DMS114 treated with DMSO at 0.1 percent for 48 hours (cell line): ENCODE measurements around the gene RBBP4.
A peak's percentile ranks its signal among the peaks of the same experiment; 100 is the strongest.
"Not testable (repeated sequence)": the region's sequence is repeated elsewhere in the genome, so short reads cannot be mapped to it uniquely, and the experiment has no call there.

Experiments used
- DNase-seq: peaks from one replicate; lab custom pipeline; 2025; ENCODE audit not compliant: unreplicated experiment; lab: John Stamatoyannopoulos, UW

RBBP4 gene

GRCh38 chr1:32650752-32651460 lies at the start of gene RBBP4:
Gene RBBP4, plus strand, starts transcription at chr1:32651208. Its CDS starts 99 bp downstream, at chr1:32651307.
- DNase-seq: peak; percentile 96

GRCh38 chr1:32605711-32606424 lies 45.1 kb upstream of the RBBP4 start:
- no peak for DNase-seq

DNA sequence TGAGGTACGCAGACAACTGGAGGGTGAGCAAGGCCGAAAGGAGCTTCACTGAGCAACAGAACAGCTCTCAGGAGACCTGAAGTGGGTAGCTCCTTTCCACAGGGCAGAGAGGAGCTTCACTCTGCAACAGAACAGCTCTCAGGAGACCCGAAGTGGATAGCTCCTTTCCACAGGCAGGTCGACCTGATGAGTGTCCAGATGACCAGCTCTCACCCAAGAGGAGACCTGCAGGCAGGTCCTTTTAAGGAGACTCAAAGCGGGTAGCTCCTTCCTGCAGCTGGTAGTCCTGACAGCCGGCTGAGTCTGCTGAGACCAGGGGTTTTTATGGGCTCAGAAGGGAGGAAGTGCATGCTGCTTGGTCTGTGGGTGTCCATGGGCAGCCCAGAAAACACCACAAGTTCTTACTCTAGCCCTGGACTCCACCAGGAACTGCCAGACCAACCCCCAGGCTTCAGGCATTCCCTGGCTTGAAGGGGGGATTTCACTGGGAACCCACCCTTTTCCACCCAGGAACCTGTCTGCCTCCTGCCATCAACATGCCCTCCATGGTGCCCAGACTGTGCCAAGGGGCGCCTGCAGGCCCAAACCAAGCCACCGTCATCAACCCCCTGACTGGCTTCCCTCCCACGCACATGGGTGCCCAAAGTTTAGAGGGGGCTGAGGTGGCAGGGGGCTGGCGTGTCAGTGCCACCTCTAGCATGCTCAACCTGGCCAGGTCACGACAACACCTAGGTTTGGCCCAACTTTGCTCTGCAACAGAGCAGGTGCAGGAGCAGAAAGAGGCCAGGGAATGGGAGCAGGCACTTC lies 44.2 kb upstream of the RBBP4 start:
- DNase-seq: no peak

- DNase-seq: no peak
Measured at GRCh38 chr1:32609180-32609579, 41.8 kb upstream of the RBBP4 start.

- no peak for DNase-seq
Measured at GRCh38 chr1:32611859-32612188, 39.2 kb upstream of the RBBP4 start.

- DNase-seq: peak; percentile 45
Measured at GRCh38 chr1:32612189-32612881, 38.7 kb upstream of the RBBP4 start.

- DNase-seq: no peak
Measured at GRCh38 chr1:32613472-32613871, 37.5 kb upstream of the RBBP4 start.

GRCh38 chr1:32618673-32619221 lies 32.3 kb upstream of the RBBP4 start:
- no peak for DNase-seq

DNA sequence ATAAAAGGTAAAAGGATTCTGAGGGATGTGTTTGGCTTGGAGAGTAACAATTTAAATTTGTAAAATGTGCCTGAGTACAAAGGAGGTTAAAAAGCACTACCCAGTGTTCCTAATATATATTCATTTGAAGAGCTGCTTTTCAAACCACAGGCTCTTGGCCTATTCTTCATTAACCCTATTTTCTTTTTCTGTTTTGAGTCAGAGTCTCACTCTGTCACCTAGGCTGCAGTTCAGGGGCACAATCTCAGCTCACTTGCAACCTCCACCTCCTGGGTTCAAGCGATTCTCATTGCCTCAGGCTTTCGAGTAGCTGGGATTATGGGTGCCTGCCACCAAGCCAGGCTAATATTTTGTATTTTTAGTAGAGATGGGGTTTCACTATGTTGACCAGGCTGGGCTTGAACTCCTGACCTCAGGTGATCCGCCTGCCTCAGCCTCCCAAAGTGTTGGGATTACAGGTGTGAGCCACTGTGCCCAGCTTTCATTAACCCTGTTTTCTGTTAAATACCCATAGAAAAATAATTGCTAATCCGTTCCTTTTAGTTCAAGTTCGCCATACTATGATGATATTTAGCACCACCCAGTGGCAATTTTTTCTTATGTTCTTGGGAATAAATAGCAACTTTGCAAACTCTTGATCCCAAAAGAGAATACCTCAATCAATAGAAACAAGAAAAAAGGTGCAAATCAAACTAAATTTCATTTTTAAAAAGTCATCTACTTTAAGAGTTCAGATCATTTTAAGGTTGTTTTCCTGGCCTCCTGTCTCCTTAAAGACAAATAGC lies 31.1 kb upstream of the RBBP4 start:
- DNase-seq: no peak

- DNase-seq: no peak
Measured at GRCh38 chr1:32622205-32622604, 28.8 kb upstream of the RBBP4 start.

GRCh38 chr1:32622806-32623681 lies 28.0 kb upstream of the RBBP4 start:
- DNase-seq: no peak

- DNase-seq: no peak
Measured at GRCh38 chr1:32623775-32624174, 27.2 kb upstream of the RBBP4 start.

- DNase-seq: no peak
Measured at GRCh38 chr1:32626176-32626575, 24.8 kb upstream of the RBBP4 start.

DNA sequence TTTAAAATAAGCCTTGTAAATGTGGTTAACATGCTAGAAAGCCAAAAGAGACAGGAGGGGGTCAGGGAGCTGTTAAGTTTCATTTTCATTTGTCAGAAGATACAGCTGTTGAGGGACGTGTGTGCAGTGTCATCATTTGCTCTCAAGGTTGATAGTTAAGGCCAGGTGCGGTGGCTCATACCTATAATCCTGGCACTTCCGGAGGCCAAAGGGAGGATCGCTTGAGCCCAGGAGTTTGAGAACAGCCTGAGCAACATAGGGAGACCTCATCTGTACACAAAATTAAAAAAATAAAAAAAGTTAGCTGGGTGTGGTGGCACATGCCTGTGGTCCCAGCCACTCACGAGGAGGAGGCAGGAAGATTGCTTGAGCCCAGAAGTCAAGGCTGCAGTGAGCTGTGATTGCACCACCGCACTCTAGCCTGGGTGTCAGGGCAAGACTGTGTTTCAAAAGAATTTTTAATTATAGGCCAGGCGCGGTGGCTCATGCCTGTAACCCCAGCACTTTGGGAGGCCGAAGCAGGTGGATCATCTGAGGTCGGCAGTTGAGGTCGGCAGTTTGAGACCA lies 23.3 kb upstream of the RBBP4 start:
- DNase-seq: no peak

DNA sequence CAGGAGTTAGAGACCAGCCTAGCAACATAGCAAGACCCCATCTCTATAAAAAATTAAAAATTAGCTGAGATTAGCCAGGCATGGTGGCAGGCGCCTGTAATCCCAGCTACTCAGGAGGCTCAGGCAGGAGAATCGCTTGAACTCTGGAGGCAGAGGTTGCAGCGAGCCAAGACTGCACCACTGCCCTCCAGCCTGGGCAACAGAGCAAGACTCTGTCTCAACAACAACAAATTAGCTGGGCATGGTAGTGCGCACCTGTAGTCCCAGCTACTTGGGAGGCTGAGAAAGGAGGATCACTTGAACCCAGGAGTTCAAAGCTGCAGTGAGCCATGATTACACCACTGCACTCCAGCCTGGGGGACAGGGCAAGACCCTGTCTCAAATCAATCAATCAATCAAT lies 20.8 kb upstream of the RBBP4 start:
- DNase-seq: not testable (repeated sequence)

GRCh38 chr1:32632829-32633228 lies 18.2 kb upstream of the RBBP4 start:
- DNase-seq: no peak

DNA sequence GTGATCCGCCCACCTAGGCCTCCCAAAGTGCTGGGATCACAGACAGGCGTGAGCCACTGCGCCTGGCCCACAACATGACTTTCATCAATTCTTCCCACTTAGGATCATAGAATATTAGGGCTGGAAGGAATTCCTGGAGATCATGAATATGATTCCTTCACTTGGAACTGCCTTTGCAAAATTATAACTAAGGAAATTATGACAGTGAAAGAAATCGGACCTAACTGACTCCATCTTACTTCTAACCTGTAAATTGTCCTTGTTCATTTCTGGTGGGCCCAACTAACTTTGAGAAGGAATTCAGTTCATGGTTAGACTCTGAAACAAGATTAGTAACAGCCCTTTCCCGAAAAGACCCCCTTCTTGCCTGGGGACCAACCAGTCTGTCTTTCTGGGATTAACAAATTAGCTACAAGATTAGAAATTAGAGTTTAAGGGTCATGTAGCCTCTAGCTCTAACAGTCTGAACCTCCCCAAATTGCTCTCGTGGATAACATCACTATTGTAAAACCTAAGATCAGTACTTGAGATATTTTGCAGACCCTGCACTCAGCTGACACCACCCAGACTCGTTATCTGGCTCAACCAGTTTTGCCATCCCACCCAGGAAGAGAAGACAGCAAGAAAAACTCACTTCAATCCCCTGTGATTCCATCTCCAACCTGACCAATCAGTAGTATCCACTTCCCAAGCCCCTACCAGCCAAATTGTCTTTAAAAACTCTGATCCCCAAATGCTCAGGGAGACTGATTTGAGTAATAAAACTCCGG lies 15.3 kb upstream of the RBBP4 start:
- no peak for DNase-seq
